Heart left ventricle (tissue), 16 donors: ENCODE results near the gene TPBGL. TPM values are rescaled to one million over a fixed set of nuclear protein-coding genes. Genes with fewer than 3 reads are reported as not detected.
A peak's percentile ranks its signal among the peaks of the same experiment; 100 is the strongest.

Experiments used
- ATAC-seq, 4 donors: fragments of 200-7000 bp; cut with Tn5 transposase; one replicate each; pipeline ENCODE4 v1.9.1; 2020 to 2022; ENCODE audit warnings: moderate library complexity in 4 of 4, mild to moderate bottlenecking in 3 of 4, moderate number of reproducible peaks in 1 of 4
- DNase-seq, 5 donors: peaks; one replicate each; pipeline ENCODE4 v3.0.0-alpha.2; 2020
- H3K27ac ChIP-seq, 12 donors: fragments of 200-600 bp; sonication (generic) in 4 of 12; one replicate each; pipeline versions ENCODE4 v1.5.0 to v1.8.0; 2016 to 2022; ENCODE audit warnings: mild to moderate bottlenecking in 2 of 12
- H3K27me3 ChIP-seq, 9 donors: fragments of 200-600 bp; sonication (generic) in 2 of 9; one replicate each; pipeline versions ENCODE4 v1.5.1 to v1.8.0; 2016 to 2022; ENCODE audit warnings: mild to moderate bottlenecking in 3 of 9
- H3K36me3 ChIP-seq, 9 donors: fragments of 200-600 bp; sonication (generic) in 2 of 9; one replicate each; pipeline versions ENCODE4 v1.5.0 to v1.8.0; 2018 to 2022; ENCODE audit warnings: mild to moderate bottlenecking in 2 of 9
- H3K4me1 ChIP-seq, 12 donors: fragments of 200-600 bp; sonication (generic) in 4 of 12; one replicate each; pipeline versions ENCODE4 v1.5.0 to v1.8.0; 2016 to 2022; ENCODE audit warnings: mild to moderate bottlenecking in 3 of 12
- H3K4me3 ChIP-seq, 12 donors: fragments of 200-600 bp; sonication (generic) in 4 of 12; one replicate each; pipeline versions ENCODE4 v1.5.0 to v1.8.0; 2017 to 2022; ENCODE audit warnings: mild to moderate bottlenecking in 9 of 12, moderate library complexity in 4 of 12
- H3K9me3 ChIP-seq, 12 donors: fragments of 200-600 bp; sonication (generic) in 4 of 12; one replicate each; pipeline versions ENCODE4 v1.5.0 to v1.8.0; 2016 to 2022; ENCODE audit warnings: mild to moderate bottlenecking in 1 of 12
- CTCF ChIP-seq, 12 donors: fragments of 200-600 bp; sonication (generic) in 4 of 12; IDR thresholded peaks; one replicate each; pipeline versions ENCODE4 v1.5.0 to v1.8.0; 2018 to 2022; ENCODE audit warnings: antibody characterized with exemption in 12 of 12, mild to moderate bottlenecking in 5 of 12
- POLR2A ChIP-seq, 2 donors: fragments of 450-650 bp; IDR thresholded peaks; one replicate each; pipeline ENCODE4 v1.6.1; 2017; ENCODE audit warnings: antibody characterized with exemption in 2 of 2, mild to moderate bottlenecking in 2 of 2, moderate library complexity in 2 of 2
- WGBS, 4 donors: extraction: QIAGEN DNeasy Blood & Tissue Kit in 2 of 4; methylation state at CpG; one replicate each; pipeline versions ENCODE4 v1.1.5 to v1.1.7; 2013 to 2018; 5-methylcytosine and 5-hydroxymethylcytosine counted together
- intact Hi-C, 10 donors: fragments of 100-400 bp; cut with DNase I; formaldehyde crosslinking; loops; one replicate each; pipeline versions ENCODE4 v1.11.1 to v1.14.2; 2022
- polyA plus RNA-seq, 2 donors: library from polyadenylated mRNA; stranded (reverse); fragments of 200-250 nt; gene quantifications; one replicate each; pipeline ENCODE4 v1.2.3, GENCODE V29; 2013
- total RNA-seq, 9 donors: library from RNA; depleted of rRNA in 2 of 9; stranded (reverse); fragments of >200 nt in 2 of 9; fragmentation: NEBNext Ultra II Directional in 3 of 9; extraction: Animal tissue kit (Norgen Biotek cat#: 25700) in 3 of 9; gene quantifications; one replicate each; pipeline versions ENCODE4 v1.1.0 to v1.2.4, GENCODE V29; 2016 to 2023
- donor health status: ischemic (EF 13 %, LVEDD 7.1; RV severe dilation, severe dysfunction).
- donor health status: healthy with polysubstance abuse.
- donor health status: DM: no; HTN: yes; CAD: no.
- donor health status: DM: no; HTN: no; CAD: no.
- donor health status: ischemic (EF 25% LVEDD 6.9; RV normal size, moderate dysfunction).
- donor health status: ischemic (EF 25% LVEDD 5.7; RV mildly dilated, moderate dysfunction).
- donor health status: healthy.
- donor health status: DM: yes; HTN: yes; CAD: no.
- donor health status: ischemic (EF 35%, LVEDD 5.7; RV mildly dilated, moderate dysfunction).
- donor health status: nonischemic (EF 11% LVEDD 7.7; RV severe dilation, severe dysfunction).
- donor health status: DM: yes; HTN: yes; CAD: no.
- donor health status: PGD.
- donor health status: ischemic (EF 29% LVEDD 5.4; RV normal size, mild dysfunction).
- donor health status: nonischemic (EF 23%, LVEDD 6.1; RV moderate dilation, normal function).

Gene TPBGL
- total and polyA plus RNA-seq, 11 donors: 0.07 to 1.0 (median 0.14) TPM; not detected in 5

- 5 to 10% (median 7%) methylated on average over 33 to 72 of the region's 72 CpGs for WGBS, 4 donors
- Histone ChIP-seq H3K4me1 (peaks cover 0 to 21% (median 5%) of the 10 kb centered on the region in 12 donors), H3K36me3 (no peaks in the 10 kb centered on the region), H3K27me3 (peaks cover 21 to 57% (median 34%) of the 10 kb centered on the region in 9 donors), H3K27ac (no peak overlapping the region), H3K9me3 (no peaks in the 10 kb centered on the region), H3K4me3 (peak overlapping the region in 10 of 12 donors; percentile 16 to 60 (median 46))
- no peak for TF ChIP-seq CTCF (IDR thresholded peaks at IDR 0.05)
- TF ChIP-seq POLR2A (IDR thresholded peaks at IDR 0.05): no peak
- intact Hi-C loops: loop anchor here in 4 of 10 donors (2.0 to 5.0 kb wide), 4 partner anchors 35 to 217 kb away; no protein-coding TSS in a partner anchor
- no peak for DNase-seq
- peak in 1 of 4 donors; percentile 55 for ATAC-seq
Measured at GRCh38 chr11:75241906-75242644, 1.5 kb downstream of the TPBGL start.

- Histone ChIP-seq H3K4me3 (no peak overlapping the region), H3K36me3 (no peaks in the 10 kb centered on the region), H3K4me1 (peaks cover 0 to 21% (median 5%) of the 10 kb centered on the region in 12 donors), H3K27me3 (peaks cover 21 to 57% (median 34%) of the 10 kb centered on the region in 9 donors), H3K27ac (no peak overlapping the region), H3K9me3 (no peaks in the 10 kb centered on the region)
- 78 to 84% (median 79%) methylated on average over 16 of the region's 16 CpGs for WGBS, 4 donors
- ATAC-seq: no peak
- intact Hi-C loops: loop anchor here in 4 of 10 donors (5.0 kb wide), 2 partner anchors 36 to 101 kb away; no protein-coding TSS in a partner anchor
- no peak for DNase-seq
- TF ChIP-seq CTCF (IDR thresholded peaks at IDR 0.05) (no peak), POLR2A (IDR thresholded peaks at IDR 0.05) (no peak)
Measured at GRCh38 chr11:75242722-75243600, 2.4 kb downstream of the TPBGL start.

GRCh38 chr11:75244052-75244814 lies 3.7 kb downstream of the TPBGL start:
- Histone ChIP-seq H3K36me3 (no peaks in the 10 kb centered on the region), H3K27me3 (peaks cover 21 to 52% (median 34%) of the 10 kb centered on the region in 9 donors), H3K4me1 (peaks cover 0 to 24% (median 6%) of the 10 kb centered on the region in 12 donors), H3K9me3 (no peaks in the 10 kb centered on the region), H3K4me3 (no peak overlapping the region), H3K27ac (no peak overlapping the region)
- no peak for ATAC-seq
- DNase-seq: no peak
- WGBS, 4 donors: 70 to 78% (median 75%) methylated on average over 10 of the region's 10 CpGs
- TF ChIP-seq POLR2A (IDR thresholded peaks at IDR 0.05) (no peak), CTCF (IDR thresholded peaks at IDR 0.05) (no peak)
- intact Hi-C loops: loop anchor here in 4 of 10 donors (5.0 kb wide), 2 partner anchors 37 to 102 kb away; no protein-coding TSS in a partner anchor
